BLaER1 (cell line): ENCODE results near the gene SPACA9.

ENCODE experiments used
- H3K27ac ChIP-seq: shearing (Covaris generic); formaldehyde crosslinking; 2 replicates; pipeline ENCODE4 v1.8.1; 2022
- H3K27me3 ChIP-seq: shearing (Covaris generic); formaldehyde crosslinking; 2 replicates; pipeline ENCODE4 v1.8.1; 2022
- H3K36me3 ChIP-seq: shearing (Covaris generic); formaldehyde crosslinking; 2 replicates; pipeline ENCODE4 v1.8.1; 2022
- H3K4me1 ChIP-seq: shearing (Covaris generic); formaldehyde crosslinking; 2 replicates; pipeline ENCODE4 v1.8.1; 2022
- H3K4me2 ChIP-seq: shearing (Covaris generic); formaldehyde crosslinking; 2 replicates; pipeline ENCODE4 v1.8.1; 2022
- H3K4me3 ChIP-seq: shearing (Covaris generic); formaldehyde crosslinking; 2 replicates; pipeline ENCODE4 v1.8.1; 2022
- H3K9ac ChIP-seq: shearing (Covaris generic); formaldehyde crosslinking; 2 replicates; pipeline ENCODE4 v1.8.1; 2022
- H3K9me3 ChIP-seq: shearing (Covaris generic); formaldehyde crosslinking; 2 replicates; pipeline ENCODE4 v1.8.1; 2022
- H4K20me1 ChIP-seq: shearing (Covaris generic); formaldehyde crosslinking; 2 replicates; pipeline ENCODE4 v1.8.1; 2022
- Cebpa-rat ChIP-seq: shearing (Covaris generic); IDR thresholded peaks from 2 replicates; pipeline ENCODE4 v1.8.1; 2022

SPACA9 gene

DNA sequence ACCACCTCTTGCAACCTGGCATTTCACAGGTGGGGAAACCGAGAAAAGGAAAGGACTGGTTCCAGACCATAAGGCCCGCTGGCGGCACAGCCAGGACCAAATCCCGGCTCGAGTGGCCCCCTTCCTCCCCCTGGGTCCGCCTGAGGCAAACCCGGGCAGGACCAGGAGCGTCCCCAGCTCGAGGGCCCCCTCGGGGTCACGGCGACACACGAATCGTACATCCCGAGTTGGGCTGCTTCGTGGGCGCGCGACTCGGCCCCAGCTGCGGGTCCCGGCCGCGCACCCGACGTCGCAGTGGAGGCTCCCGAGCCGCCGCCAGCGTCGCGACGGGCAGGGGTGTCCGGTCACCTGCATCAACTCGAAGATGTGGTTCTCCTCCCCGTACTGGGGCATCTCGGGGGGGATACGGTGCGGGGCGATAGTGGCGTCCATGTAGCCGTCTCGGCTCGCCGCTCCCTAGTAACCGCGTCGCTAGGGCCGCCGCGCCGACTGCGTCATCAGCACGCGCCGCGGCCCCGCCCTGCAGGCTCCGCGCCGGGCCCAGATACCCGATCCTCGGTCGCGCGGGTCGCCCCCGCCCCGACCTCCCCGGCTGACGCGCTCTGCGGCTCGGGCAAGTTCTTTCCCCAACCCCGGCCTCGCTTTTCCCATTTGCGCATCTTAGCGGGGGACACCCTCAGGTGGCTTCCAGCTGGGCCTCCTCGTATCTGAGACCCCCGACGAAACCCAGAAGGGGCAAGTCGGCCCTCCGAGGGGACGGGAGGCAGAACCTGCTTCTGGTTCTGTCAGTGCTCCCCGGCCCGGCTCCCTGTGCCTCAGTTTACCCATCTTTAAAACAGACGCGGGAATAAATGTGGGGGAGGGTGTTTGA is 639 bp upstream of the SPACA9 start, which contains the start of gene AK8:
Gene AK8, minus strand, starts transcription at position 461 of the 871 bp plus-strand sequence. Its CDS starts 29 bp downstream, at position 432.
- Histone ChIP-seq H3K9ac (peak within 1 kb of the TSS; percentile 81), H3K36me3 (no peaks in the 10 kb centered on the region), H4K20me1 (no peaks in the 10 kb centered on the region), H3K27me3 (no peaks in the 10 kb centered on the region), H3K4me3 (peak within 1 kb of the TSS; percentile 93), H3K4me1 (peaks cover 40% of the 10 kb centered on the region), H3K27ac (peak within 1 kb of the TSS; percentile 77), H3K4me2 (peak within 1 kb of the TSS; percentile 96), H3K9me3 (no peaks in the 10 kb centered on the region)
- TF ChIP-seq Cebpa-rat = no peak

DNA sequence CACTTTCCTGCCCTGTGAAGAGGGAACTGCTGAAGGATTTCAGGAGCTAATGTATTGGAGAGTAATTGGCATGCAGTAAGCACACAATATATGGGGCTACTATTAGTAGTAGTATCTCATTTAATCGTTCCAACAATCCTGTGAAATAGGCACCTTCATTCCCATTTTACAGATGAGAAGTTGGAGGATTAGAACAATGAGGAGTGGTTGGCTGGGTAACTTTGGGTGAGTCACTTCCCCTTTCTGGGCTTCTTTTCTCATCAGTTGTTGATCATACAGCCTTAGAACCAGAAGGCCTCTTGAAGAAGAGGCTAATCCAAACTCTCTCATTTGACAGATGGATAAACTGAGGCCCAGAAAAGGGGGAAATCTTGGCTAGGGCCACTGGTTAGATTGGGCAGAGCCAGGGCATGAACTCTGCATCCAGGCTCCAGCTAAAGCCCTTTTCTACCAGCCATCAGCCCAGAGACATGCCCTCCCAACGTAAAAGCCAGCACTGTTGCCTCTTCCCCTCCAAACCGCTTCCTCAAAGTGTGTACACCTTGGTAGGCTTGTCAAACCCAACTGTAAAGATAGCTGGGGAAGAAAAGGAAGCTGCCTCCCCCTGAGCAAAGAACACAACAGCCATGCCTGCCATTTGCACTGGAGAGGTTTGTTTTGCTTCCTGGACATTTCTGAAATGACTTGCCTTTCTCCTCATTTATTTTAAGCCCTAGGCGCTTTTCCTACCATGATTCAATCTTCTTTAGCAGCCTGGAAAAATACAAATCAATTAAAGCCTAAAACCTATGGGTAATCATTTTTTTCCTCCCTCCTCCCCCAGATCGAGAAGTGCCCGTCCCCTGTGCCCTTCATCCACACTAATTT is 992 bp downstream of the SPACA9 start:
- no peak overlapping the region for H3K4me3 ChIP-seq
- TF ChIP-seq Cebpa-rat = no peak
- no peaks in the 10 kb centered on the region for H3K9me3 ChIP-seq
- H3K27me3 ChIP-seq = no peaks in the 10 kb centered on the region
- no peaks in the 10 kb centered on the region for H4K20me1 ChIP-seq
- H3K36me3 ChIP-seq = no peaks in the 10 kb centered on the region
- peak overlapping the region; percentile 45; the same call in 1 of the 2 replicates for H3K27ac ChIP-seq
- peak overlapping the region; percentile 12; the same call in 1 of the 2 replicates for H3K9ac ChIP-seq
- peaks cover 56% of the 10 kb centered on the region for H3K4me1 ChIP-seq
- peak overlapping the region; percentile 96 for H3K4me2 ChIP-seq

DNA sequence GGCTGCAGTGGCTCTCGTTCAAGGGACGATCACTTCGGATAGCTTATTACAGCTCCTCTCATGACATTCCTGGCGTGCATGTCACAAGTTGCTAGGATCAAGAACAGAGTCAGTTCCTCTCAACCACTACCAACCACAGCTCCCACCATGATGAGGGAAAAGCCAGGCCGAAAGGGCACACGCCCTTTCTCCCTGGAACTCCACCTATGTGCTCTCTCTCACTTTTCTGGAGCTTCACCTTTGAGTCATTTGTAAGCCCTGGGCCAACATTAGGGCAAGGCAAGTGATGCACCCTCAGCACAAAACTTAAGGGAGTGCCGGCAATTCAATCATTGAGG is 1.6 kb downstream of the SPACA9 start:
- no peak overlapping the region for H3K27ac ChIP-seq
- no peaks in the 10 kb centered on the region for H3K27me3 ChIP-seq
- H3K9me3 ChIP-seq = no peaks in the 10 kb centered on the region

DNA sequence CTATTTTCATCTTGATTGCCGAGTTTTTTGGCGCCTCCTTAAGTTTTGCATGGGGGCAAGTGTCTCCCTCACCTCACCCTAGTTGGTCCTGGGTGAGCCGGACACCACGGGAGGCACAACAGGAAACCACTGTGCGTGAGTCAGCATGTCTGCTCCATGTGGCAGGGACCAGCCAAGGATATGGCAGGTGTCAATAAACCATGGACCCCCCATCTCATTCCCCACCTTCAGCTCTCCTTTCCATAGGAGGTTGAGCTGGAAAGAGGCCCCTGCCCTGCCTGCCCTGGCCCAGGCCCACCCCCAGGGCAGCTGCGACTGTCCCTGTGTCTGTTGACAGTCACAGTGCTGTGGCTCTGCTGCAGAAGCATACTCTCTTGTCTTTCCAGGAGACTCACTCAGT is 3.1 kb downstream of the SPACA9 start:
- Histone ChIP-seq H3K9ac (no peak overlapping the region), H3K4me2 (peak overlapping the region; percentile 15; the same call in 1 of the 2 replicates), H4K20me1 (no peaks in the 10 kb centered on the region), H3K27ac (peak overlapping the region; percentile 53; the same call in 1 of the 2 replicates), H3K27me3 (no peaks in the 10 kb centered on the region), H3K36me3 (no peaks in the 10 kb centered on the region), H3K4me3 (no peak overlapping the region), H3K9me3 (no peaks in the 10 kb centered on the region), H3K4me1 (peaks cover 77% of the 10 kb centered on the region)
- TF ChIP-seq Cebpa-rat = no peak

More for the DNA sequence above, 1.6 kb downstream of the SPACA9 start:
- Histone ChIP-seq H3K4me1 (peaks cover 62% of the 10 kb centered on the region), H3K9ac (no peak overlapping the region), H4K20me1 (no peaks in the 10 kb centered on the region), H3K4me2 (no peak overlapping the region; the same call in 1 of the 2 replicates), H3K4me3 (no peak overlapping the region), H3K36me3 (no peaks in the 10 kb centered on the region)
- TF ChIP-seq Cebpa-rat = no peak

DNA sequence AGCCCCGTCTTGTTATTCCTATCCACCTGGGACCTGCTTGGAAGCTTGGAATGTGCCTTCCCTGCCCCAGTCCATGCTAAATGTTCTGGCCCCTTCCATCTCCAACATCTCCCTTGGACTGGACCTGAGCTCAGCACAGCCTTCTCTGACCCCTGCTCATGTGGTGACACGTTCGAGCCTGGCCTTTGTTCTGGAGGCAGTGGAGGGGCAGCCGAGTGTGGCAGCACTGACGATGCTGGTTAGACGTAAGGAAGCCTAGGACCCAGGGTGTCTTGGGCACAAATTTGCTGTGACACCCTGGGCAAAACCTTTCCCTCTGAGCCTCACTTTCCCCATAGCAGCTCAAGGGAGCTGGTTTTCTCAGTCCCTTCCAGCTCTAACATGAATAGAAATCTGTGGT is 3.9 kb downstream of the SPACA9 start:
- Histone ChIP-seq H3K27ac (peak overlapping the region; percentile 53; the same call in 1 of the 2 replicates), H3K27me3 (no peaks in the 10 kb centered on the region), H3K9me3 (no peaks in the 10 kb centered on the region), H3K4me1 (peaks cover 81% of the 10 kb centered on the region), H3K4me2 (peak overlapping the region; percentile 15), H4K20me1 (no peaks in the 10 kb centered on the region), H3K4me3 (no peak overlapping the region), H3K36me3 (no peaks in the 10 kb centered on the region), H3K9ac (no peak overlapping the region)
- TF ChIP-seq Cebpa-rat = no peak

DNA sequence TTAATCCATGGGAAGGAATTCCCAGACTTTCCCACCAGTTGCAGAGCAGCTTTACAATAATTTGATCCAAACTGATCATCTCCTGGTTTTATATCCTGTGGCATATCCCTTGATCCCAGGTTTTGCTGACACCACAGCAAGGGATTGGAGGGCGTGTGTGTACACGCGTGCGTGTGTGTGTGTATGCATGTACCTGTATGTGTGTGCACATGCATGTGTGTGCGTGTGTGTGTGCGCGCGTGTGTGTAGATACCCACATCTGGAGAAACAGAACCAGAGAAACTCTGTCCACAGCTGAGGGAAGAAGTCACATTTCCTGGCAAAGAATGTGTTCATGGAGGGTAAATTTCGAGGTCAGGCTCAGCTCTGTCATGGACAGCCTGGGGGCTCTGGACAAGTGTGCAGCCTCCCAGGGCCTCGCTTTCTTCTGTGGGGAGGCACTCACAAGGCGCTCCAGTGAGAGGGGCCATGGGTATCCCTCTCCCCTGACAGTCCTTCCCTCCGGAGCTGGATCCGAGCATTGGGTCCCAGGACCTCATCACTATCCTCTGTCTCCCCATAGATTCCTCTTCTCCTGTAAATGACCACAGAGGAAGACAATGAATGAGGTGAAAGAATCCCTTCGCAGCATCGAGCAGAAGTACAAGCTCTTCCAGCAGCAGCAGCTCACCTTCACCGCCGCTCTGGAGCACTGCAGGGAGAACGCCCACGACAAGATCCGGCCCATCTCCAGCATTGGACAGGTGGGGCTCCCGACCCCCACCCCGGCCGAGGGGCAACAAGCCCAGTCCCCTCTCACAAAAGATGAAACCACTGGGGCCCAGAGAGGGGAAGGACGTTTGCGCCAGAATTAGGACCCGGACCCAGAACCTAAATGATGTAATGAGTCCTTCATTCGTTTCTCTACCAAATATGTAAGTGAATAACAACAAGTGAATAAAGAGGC is 4.9 kb downstream of the SPACA9 start:
- Histone ChIP-seq H3K4me1 (peaks cover 88% of the 10 kb centered on the region), H3K27me3 (no peaks in the 10 kb centered on the region), H3K9me3 (no peaks in the 10 kb centered on the region), H4K20me1 (no peaks in the 10 kb centered on the region), H3K27ac (0 out of 2 replicates have a peak overlapping the region, but pooled peaks have one; percentile 53), H3K4me2 (no peak overlapping the region), H3K36me3 (no peaks in the 10 kb centered on the region), H3K4me3 (no peak overlapping the region), H3K9ac (no peak overlapping the region)
- TF ChIP-seq Cebpa-rat = no peak

DNA sequence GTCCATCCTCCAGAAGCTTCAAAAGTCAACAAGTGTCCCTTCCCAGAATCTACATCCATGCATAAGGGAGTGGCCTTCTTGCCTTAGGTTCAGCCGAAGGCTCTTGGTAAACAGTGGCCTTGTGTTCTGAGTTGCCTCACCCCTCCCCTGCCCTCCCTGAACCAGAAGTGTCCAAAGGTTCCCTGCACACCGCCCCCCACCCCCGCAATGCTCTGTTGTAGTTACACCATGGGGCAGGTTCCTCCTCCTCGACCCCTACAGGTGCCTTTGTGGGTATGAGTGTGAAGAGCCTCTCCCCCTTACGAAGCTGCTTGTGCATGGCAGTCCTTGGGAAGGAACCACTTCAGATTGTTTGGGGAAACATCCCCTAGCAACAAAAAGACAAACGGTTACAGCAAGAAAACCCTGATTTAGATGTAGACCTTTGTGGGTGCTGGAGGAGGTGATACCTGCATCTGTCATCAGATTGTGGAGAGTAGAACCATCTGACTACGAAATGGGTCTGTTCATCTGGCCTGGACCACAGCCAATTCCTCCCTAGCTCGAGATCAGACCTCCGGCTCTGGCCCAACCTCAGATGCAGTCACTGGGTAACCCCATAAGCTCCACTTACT is 7.1 kb downstream of the SPACA9 start:
- Histone ChIP-seq H3K27me3 (no peaks in the 10 kb centered on the region), H3K27ac (peak overlapping the region; percentile 66), H3K4me2 (peak overlapping the region; percentile 92), H3K4me3 (no peak overlapping the region), H3K4me1 (peaks cover 90% of the 10 kb centered on the region), H4K20me1 (no peaks in the 10 kb centered on the region), H3K9ac (peak overlapping the region; percentile 8; the same call in 1 of the 2 replicates), H3K36me3 (no peaks in the 10 kb centered on the region), H3K9me3 (no peaks in the 10 kb centered on the region)
- TF ChIP-seq Cebpa-rat = no peak

DNA sequence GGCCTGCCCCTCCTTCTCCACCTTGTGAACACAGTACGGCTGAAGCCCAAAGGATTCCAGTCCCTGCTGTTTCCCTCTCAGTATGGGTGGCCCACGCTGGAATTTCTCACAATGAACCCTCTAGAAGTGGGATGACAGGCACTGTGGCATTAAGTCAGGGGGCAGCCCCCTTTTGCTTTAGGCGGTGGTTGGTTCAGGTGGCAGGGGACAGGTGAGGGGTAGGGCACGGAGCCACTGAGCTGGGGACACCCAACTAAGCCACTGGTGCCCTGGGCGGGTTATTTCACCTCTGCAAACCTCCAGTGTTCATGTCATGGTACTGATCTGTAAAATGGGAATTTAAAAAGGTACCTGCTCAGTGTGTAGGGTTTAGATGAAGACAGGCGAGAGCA is 7.6 kb downstream of the SPACA9 start:
- Histone ChIP-seq H3K27me3 (no peaks in the 10 kb centered on the region), H3K9me3 (no peaks in the 10 kb centered on the region), H3K9ac (peak overlapping the region; percentile 8; the same call in 1 of the 2 replicates), H3K4me2 (peak overlapping the region; percentile 92), H4K20me1 (no peaks in the 10 kb centered on the region), H3K27ac (peak overlapping the region; percentile 66), H3K36me3 (no peaks in the 10 kb centered on the region), H3K4me3 (no peak overlapping the region), H3K4me1 (peaks cover 95% of the 10 kb centered on the region)
- no peak for TF ChIP-seq Cebpa-rat
